Esophagus squamous epithelium (tissue), 5 donors: ENCODE results near the gene NF2. TPM values are rescaled to one million over a fixed set of nuclear protein-coding genes. Genes with fewer than 3 reads are reported as not detected.

Source experiments
- DNase-seq: peaks from one replicate; lab custom pipeline; 2025; lab: John Stamatoyannopoulos, UW
- H3K27ac ChIP-seq, 4 donors: fragments of 200-600 bp; sonication (generic); one replicate each; pipeline ENCODE4 v1.5.1; 2016 to 2019; ENCODE audit warnings: mild to moderate bottlenecking in 1 of 4
- H3K27me3 ChIP-seq, 4 donors: fragments of 200-600 bp; sonication (generic); 1 replicate in 3 of 4; 2 replicates in 1 of 4; pipeline versions ENCODE4 v1.5.1 to v1.6.0; 2017 to 2021; ENCODE audit warnings: antibody characterized with exemption in 1 of 4
- H3K36me3 ChIP-seq, 3 donors: fragments of 200-600 bp; sonication (generic); one replicate each; pipeline ENCODE4 v1.5.1; 2016 to 2019
- H3K4me1 ChIP-seq, 3 donors: fragments of 200-600 bp; sonication (generic); one replicate each; pipeline ENCODE4 v1.5.1; 2017 to 2019
- H3K4me3 ChIP-seq, 4 donors: fragments of 200-600 bp; sonication (generic); 1 replicate in 3 of 4; 2 replicates in 1 of 4; pipeline ENCODE4 v1.5.1; 2016 to 2019; ENCODE audit warnings: mild to moderate bottlenecking in 2 of 4, moderate library complexity in 1 of 4
- H3K9me3 ChIP-seq, 3 donors: fragments of 200-600 bp; sonication (generic); one replicate each; pipeline ENCODE4 v1.5.1; 2016 to 2019
- CTCF ChIP-seq, 6 experiments: fragments of 450-650 bp in 4 of 6; fragments of 200-600 bp in 2 of 6; sonication (generic) in 2 of 6; IDR thresholded peaks; one replicate each; pipeline ENCODE4 v1.5.1; 2016 to 2019; ENCODE audit warnings: antibody characterized with exemption in 6 of 6, mild to moderate bottlenecking in 4 of 6, moderate library complexity in 4 of 6
- POLR2A ChIP-seq, 4 donors: fragments of 450-650 bp; IDR thresholded peaks; one replicate each; pipeline ENCODE4 v1.6.1; 2017; ENCODE audit warnings: antibody characterized with exemption in 4 of 4, mild to moderate bottlenecking in 4 of 4, moderate library complexity in 3 of 4
- WGBS, 2 donors: methylation state at CpG; one replicate each; pipeline ENCODE4 v1.1.5; 2018; 5-methylcytosine and 5-hydroxymethylcytosine counted together
- intact Hi-C: fragments of 100-400 bp; cut with DNase I; formaldehyde crosslinking; loops from one replicate; pipeline ENCODE4 v1.15.0; 2022
- total RNA-seq, 4 donors: library from RNA; depleted of rRNA; stranded (reverse); fragments of >200 nt; gene quantifications; one replicate each; pipeline ENCODE4 v1.1.0, GENCODE V29; 2016
- donor health status: DM: yes; HTN: yes; CAD: no.

NF2 gene
- total RNA-seq, 4 donors from 2014 or later, result 25.8 to 45.3 (median 34.1) TPM

- WGBS, 2 donors, result 100% methylated on average over 1 of the region's 1 CpG
- H3K27me3 ChIP-seq, result no peaks in the 10 kb centered on the region
- TF ChIP-seq POLR2A (IDR thresholded peaks at IDR 0.05) (no peak), CTCF (IDR thresholded peaks at IDR 0.05) (no peak)
- intact Hi-C loops, result loop anchor here (10.0 kb wide), 2 partner anchors 368 to 458 kb away; no protein-coding TSS in a partner anchor
- DNase-seq, result no peak
- H3K4me1 ChIP-seq, result peaks cover 0 to 19% (median 0%) of the 10 kb centered on the region in 3 donors
- no peaks in the 10 kb centered on the region for H3K9me3 ChIP-seq
- no peak overlapping the region for H3K27ac ChIP-seq
- peaks cover 0 to 55% (median 0%) of the 10 kb centered on the region in 3 donors for H3K36me3 ChIP-seq
- no peak overlapping the region for H3K4me3 ChIP-seq
These were observed 33.7 kb downstream of the NF2 start for GRCh38 chr22:29637181-29637580.

- no peaks in the 10 kb centered on the region for H3K27me3 ChIP-seq
- TF ChIP-seq CTCF (IDR thresholded peaks at IDR 0.05) (no peak), POLR2A (IDR thresholded peaks at IDR 0.05) (no peak)
- intact Hi-C loops, result loop anchor here (10.0 kb wide), 2 partner anchors 366 to 456 kb away; no protein-coding TSS in a partner anchor
- no peak for DNase-seq
- WGBS, 2 donors, result 88% methylated on average over 1 of the region's 1 CpG
- no peak overlapping the region for H3K4me3 ChIP-seq
- H3K4me1 ChIP-seq, result peaks cover 0 to 13% (median 0%) of the 10 kb centered on the region in 3 donors
- H3K9me3 ChIP-seq, result no peaks in the 10 kb centered on the region
- no peak overlapping the region for H3K27ac ChIP-seq
- H3K36me3 ChIP-seq, result peaks cover 0 to 67% (median 0%) of the 10 kb centered on the region in 3 donors
These were observed 35.2 kb downstream of the NF2 start for GRCh38 chr22:29638678-29639077.

- no peaks in the 10 kb centered on the region for H3K9me3 ChIP-seq
- intact Hi-C loops, result loop anchor here (10.0 kb wide), 2 partner anchors 366 to 456 kb away; no protein-coding TSS in a partner anchor
- TF ChIP-seq CTCF (IDR thresholded peaks at IDR 0.05) (no peak), POLR2A (IDR thresholded peaks at IDR 0.05) (no peak)
- H3K27me3 ChIP-seq, result no peaks in the 10 kb centered on the region
- no peak overlapping the region for H3K4me3 ChIP-seq
- H3K27ac ChIP-seq, result no peak overlapping the region
- H3K4me1 ChIP-seq, result peaks cover 0 to 8% (median 0%) of the 10 kb centered on the region in 3 donors
- no peak for DNase-seq
- H3K36me3 ChIP-seq, result peaks cover 0 to 71% (median 0%) of the 10 kb centered on the region in 3 donors
These were observed 35.7 kb downstream of the NF2 start for GRCh38 chr22:29639096-29639495.

- DNase-seq, result no peak
- Histone ChIP-seq H3K27ac (no peak overlapping the region), H3K36me3 (peaks cover 0 to 89% (median 0%) of the 10 kb centered on the region in 3 donors), H3K27me3 (no peaks in the 10 kb centered on the region), H3K9me3 (no peaks in the 10 kb centered on the region), H3K4me3 (no peak overlapping the region), H3K4me1 (no peaks in the 10 kb centered on the region)
- TF ChIP-seq CTCF (IDR thresholded peaks at IDR 0.05), result no peak
- no peak for TF ChIP-seq POLR2A (IDR thresholded peaks at IDR 0.05)
- intact Hi-C loops, result no loop called here
- WGBS, 2 donors, result 75 to 85% methylated on average over 6 to 8 of the region's 8 CpGs
These were observed 37.7 kb downstream of the NF2 start for GRCh38 chr22:29641042-29641699.

- intact Hi-C loops, result no loop called here
- Histone ChIP-seq H3K36me3 (peaks cover 0 to 89% (median 0%) of the 10 kb centered on the region in 3 donors), H3K9me3 (no peaks in the 10 kb centered on the region), H3K4me3 (no peak overlapping the region), H3K4me1 (no peaks in the 10 kb centered on the region), H3K27ac (no peak overlapping the region), H3K27me3 (no peaks in the 10 kb centered on the region)
- no peak for DNase-seq
- TF ChIP-seq CTCF (IDR thresholded peaks at IDR 0.05), result no peak
- no peak for TF ChIP-seq POLR2A (IDR thresholded peaks at IDR 0.05)
- WGBS, 2 donors, result 79 to 86% methylated on average over 10 of the region's 10 CpGs
These were observed 38.4 kb downstream of the NF2 start for GRCh38 chr22:29641700-29642330.
